ENCODE data around the gene OR4N2. TPM values are rescaled to one million over a fixed set of nuclear protein-coding genes. Genes with fewer than 3 reads are reported as not detected.
"Not testable (repeated sequence)": the region's sequence is repeated elsewhere in the genome, so short reads cannot be mapped to it uniquely, and the experiment has no call there.

OR4N2 gene
- total and polyA plus RNA-seq, 2 donors (not counting 1 experiment from before 2014, with no cell fraction given), result not detected

DNA sequence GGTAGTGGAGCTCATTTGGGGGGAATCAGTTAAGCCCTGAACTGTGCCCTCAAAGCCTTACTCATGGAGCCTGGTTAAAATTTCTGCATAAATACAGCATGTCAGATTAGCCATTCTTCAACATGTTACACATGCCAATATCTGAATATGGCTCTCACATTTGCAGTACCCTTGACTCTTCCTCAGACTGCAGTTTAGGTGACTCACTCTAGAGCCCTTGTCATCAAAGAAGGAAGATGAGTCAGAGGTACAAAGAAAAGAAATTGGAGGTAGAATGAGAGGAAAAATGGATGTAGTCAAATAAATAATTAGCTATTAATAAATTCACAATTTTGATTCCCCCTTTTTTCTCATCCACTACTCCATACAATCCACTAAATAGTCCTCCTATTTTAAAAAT lies 47.8 kb downstream of the OR4N2 start:
- H4K20me1 ChIP-seq (ENCODE audit: control insufficient read depth, extremely low read depth, insufficient read depth, low read length), result no peaks in the 10 kb centered on the region
- no peak for TF ChIP-seq EZH2 (IDR thresholded peaks at IDR 0.05; ENCODE audit: low read length, missing control alignments)
- TF ChIP-seq, protein P1, sequence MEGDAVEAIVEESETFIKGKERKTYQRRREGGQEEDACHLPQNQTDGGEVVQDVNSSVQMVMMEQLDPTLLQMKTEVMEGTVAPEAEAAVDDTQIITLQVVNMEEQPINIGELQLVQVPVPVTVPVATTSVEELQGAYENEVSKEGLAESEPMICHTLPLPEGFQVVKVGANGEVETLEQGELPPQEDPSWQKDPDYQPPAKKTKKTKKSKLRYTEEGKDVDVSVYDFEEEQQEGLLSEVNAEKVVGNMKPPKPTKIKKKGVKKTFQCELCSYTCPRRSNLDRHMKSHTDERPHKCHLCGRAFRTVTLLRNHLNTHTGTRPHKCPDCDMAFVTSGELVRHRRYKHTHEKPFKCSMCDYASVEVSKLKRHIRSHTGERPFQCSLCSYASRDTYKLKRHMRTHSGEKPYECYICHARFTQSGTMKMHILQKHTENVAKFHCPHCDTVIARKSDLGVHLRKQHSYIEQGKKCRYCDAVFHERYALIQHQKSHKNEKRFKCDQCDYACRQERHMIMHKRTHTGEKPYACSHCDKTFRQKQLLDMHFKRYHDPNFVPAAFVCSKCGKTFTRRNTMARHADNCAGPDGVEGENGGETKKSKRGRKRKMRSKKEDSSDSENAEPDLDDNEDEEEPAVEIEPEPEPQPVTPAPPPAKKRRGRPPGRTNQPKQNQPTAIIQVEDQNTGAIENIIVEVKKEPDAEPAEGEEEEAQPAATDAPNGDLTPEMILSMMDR (conservative IDR thresholded peaks at IDR 0.05 in 1 of 2, IDR thresholded peaks at IDR 0.05 in 1 of 2; ENCODE audit: low read depth in 1 of 2, low read length in 2 of 2), result no peak
- H3K36me3 ChIP-seq (ENCODE audit: control insufficient read depth, insufficient read depth, low read length), result no peaks in the 10 kb centered on the region
- no peaks in the 10 kb centered on the region for H3K79me2 ChIP-seq (ENCODE audit: control insufficient read depth, insufficient read depth, low read length)
- H2AFZ ChIP-seq (ENCODE audit: low read length), result no peak overlapping the region
- H3K9ac ChIP-seq (ENCODE audit: insufficient read depth, low read length), result no peak overlapping the region
- no peaks in the 10 kb centered on the region for H3K4me1 ChIP-seq (ENCODE audit: control insufficient read depth, extremely low read depth, insufficient read depth, low read length)
- H3K27ac ChIP-seq (ENCODE audit: insufficient read depth, low read length), result no peak overlapping the region
- H3K27me3 ChIP-seq (ENCODE audit: control insufficient read depth, insufficient read depth, low read length), result no peaks in the 10 kb centered on the region
- H3K4me2 ChIP-seq (ENCODE audit: extremely low read depth, insufficient read depth, low read length), result no peak overlapping the region
- no peaks in the 10 kb centered on the region for H3K9me3 ChIP-seq (ENCODE audit: control insufficient read depth, insufficient read depth, low read depth, low read length)
- H3K4me3 ChIP-seq (replicated peaks in 1 of 4; ENCODE audit: control extremely low read depth in 1 of 4, insufficient read depth in 1 of 4, low read depth in 3 of 4, low read length in 4 of 4), result no peak overlapping the region
- DNase-seq (ENCODE audit: low read depth in 2 of 2), result no peak

DNA sequence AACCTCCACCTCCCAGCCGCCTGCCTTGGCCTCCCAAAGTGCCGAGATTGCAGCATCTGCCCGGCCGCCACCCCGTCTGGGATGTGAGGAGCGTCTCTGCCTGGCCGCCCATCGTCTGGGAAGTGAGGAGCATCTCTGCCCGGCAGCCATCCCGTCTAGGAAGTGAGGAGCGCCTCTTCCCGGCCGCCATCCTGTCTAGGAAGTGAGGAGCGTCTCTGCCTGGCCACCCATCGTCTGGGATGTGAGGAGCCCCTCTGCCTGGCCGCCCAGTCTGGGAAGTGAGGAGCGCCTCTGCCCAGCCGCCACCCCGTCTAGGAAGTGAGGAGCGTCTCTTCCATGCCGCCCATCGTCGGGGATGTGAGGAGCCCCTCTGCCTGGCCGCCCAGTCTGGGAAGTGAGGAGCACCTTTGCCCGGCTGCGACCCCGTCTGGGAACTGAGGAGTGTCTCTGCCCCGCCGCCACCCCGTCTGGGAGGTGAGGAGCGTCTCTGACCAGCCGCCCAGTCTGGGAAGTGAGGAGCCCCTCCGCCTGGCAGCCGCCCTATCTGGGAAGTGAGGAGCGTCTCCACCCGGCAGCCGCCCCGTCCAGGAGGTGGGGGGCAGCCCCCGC lies 62.6 kb downstream of the OR4N2 start:
- not testable (repeated sequence) for H3K27me3 ChIP-seq (ENCODE audit: control insufficient read depth, insufficient read depth, low read length); H4K20me1 ChIP-seq (ENCODE audit: control insufficient read depth, extremely low read depth, insufficient read depth, low read length); H3K79me2 ChIP-seq (ENCODE audit: control insufficient read depth, insufficient read depth, low read length); H3K4me2 ChIP-seq (ENCODE audit: extremely low read depth, insufficient read depth, low read length); H3K4me3 ChIP-seq (replicated peaks in 1 of 4; ENCODE audit: control extremely low read depth in 1 of 4, insufficient read depth in 1 of 4, low read depth in 3 of 4, low read length in 4 of 4); H3K4me1 ChIP-seq (ENCODE audit: control insufficient read depth, extremely low read depth, insufficient read depth, low read length); H3K9me3 ChIP-seq (ENCODE audit: control insufficient read depth, insufficient read depth, low read depth, low read length); H3K27ac ChIP-seq (ENCODE audit: insufficient read depth, low read length); DNase-seq (ENCODE audit: low read depth in 2 of 2); H2AFZ ChIP-seq (ENCODE audit: low read length); H3K9ac ChIP-seq (ENCODE audit: insufficient read depth, low read length); H3K36me3 ChIP-seq (ENCODE audit: control insufficient read depth, insufficient read depth, low read length)

DNA sequence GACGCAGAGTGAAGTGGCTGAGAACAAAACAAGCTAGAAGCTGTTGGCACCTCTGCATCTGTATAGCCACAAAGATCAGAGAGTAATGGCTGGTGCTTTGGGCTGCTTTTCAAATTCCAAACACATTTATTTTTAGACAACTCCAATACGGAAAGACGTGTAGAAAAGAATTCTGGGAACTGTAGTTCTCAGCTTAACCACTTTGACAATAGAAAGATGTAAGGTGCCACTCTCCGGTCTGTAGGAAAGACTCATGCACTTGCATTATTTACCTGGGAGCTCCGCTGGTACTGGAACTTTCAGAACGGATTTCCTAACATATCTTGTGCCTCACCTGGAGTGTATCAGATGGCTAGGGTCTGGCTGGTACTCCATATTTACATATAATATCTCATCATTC lies 69.6 kb downstream of the OR4N2 start:
- no peaks in the 10 kb centered on the region for H3K36me3 ChIP-seq (ENCODE audit: control insufficient read depth, insufficient read depth, low read length)
- H3K27me3 ChIP-seq (ENCODE audit: control insufficient read depth, insufficient read depth, low read length), result no peaks in the 10 kb centered on the region
- H3K4me1 ChIP-seq (ENCODE audit: control insufficient read depth, extremely low read depth, insufficient read depth, low read length), result no peaks in the 10 kb centered on the region
- no peak overlapping the region for H3K27ac ChIP-seq (ENCODE audit: insufficient read depth, low read length)
- DNase-seq (ENCODE audit: low read depth in 2 of 2), result no peak
- H3K4me3 ChIP-seq (replicated peaks in 1 of 4; ENCODE audit: control extremely low read depth in 1 of 4, insufficient read depth in 1 of 4, low read depth in 3 of 4, low read length in 4 of 4), result no peak overlapping the region
- H3K4me2 ChIP-seq (ENCODE audit: extremely low read depth, insufficient read depth, low read length), result no peak overlapping the region
- H4K20me1 ChIP-seq (ENCODE audit: control insufficient read depth, extremely low read depth, insufficient read depth, low read length), result no peaks in the 10 kb centered on the region
- TF ChIP-seq, protein P1 (conservative IDR thresholded peaks at IDR 0.05 in 1 of 2, IDR thresholded peaks at IDR 0.05 in 1 of 2; ENCODE audit: low read depth in 1 of 2, low read length in 2 of 2), result no peak
- no peak for TF ChIP-seq EZH2 (IDR thresholded peaks at IDR 0.05; ENCODE audit: low read length, missing control alignments)
- no peaks in the 10 kb centered on the region for H3K9me3 ChIP-seq (ENCODE audit: control insufficient read depth, insufficient read depth, low read depth, low read length)
- H3K79me2 ChIP-seq (ENCODE audit: control insufficient read depth, insufficient read depth, low read length), result no peaks in the 10 kb centered on the region
- H3K9ac ChIP-seq (ENCODE audit: insufficient read depth, low read length), result no peak overlapping the region
- no peak overlapping the region for H2AFZ ChIP-seq (ENCODE audit: low read length)
